NCI-H345 treated with DMSO at 0.1 percent for 48 hours (cell line): ENCODE measurements around the gene ZNF433.
"Not testable (repeated sequence)": the region's sequence is repeated elsewhere in the genome, so short reads cannot be mapped to it uniquely, and the experiment has no call there.

ENCODE experiments used
- DNase-seq: peaks from one replicate; lab custom pipeline; 2025; ENCODE audit not compliant: unreplicated experiment; lab: John Stamatoyannopoulos, UW

The ZNF433 gene

DNA sequence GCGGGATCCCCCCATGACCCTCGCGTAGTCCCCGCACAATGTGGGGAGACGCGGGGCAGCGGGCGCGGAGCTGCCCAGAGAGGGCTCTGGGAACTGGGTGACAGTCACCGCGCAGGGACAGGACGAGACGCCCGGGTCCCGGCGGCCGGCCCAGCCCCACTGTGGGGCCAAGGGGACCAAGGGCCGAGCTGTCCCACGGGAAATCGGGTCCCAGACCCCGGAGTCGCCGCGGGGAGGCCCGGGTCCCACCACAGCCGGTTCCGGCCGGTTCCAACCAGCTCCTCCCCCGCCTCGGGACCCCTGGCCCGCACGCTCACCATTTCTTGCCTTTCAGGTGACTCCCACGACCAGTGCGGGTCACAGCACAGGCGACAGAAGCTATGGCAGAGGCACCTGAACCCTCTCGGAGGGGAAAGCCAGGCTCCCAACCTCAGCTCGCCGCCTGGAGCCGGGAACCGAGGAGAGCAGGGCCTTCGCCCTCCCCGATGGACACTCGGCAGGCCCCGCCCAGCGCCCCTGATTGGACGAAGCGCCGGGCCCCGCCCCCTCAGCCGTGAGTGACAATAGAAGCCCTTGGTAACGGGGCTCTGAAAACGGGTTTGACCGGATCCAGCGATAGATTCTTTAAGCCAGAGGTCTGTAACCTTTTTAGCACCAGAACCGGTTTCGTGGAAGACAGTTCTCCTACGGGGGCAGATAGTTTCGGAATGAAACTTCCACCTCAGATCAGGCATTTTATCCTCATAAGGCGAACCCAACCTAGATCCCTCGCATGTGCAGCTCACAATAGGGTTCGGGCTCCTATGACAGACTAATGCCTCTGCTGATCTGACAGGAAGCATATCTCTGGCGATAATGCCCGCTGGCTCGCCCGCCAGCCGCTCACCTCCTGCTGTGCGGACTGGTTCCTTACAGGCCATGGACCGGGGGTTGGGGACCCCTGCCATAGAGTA, at the start of gene ZNF433:
TSS of gene ZNF433 (minus strand) at position 460 of the 953 bp plus-strand sequence. CDS start at position 320, 140 bp downstream.
- peak; percentile 36 for DNase-seq

DNA sequence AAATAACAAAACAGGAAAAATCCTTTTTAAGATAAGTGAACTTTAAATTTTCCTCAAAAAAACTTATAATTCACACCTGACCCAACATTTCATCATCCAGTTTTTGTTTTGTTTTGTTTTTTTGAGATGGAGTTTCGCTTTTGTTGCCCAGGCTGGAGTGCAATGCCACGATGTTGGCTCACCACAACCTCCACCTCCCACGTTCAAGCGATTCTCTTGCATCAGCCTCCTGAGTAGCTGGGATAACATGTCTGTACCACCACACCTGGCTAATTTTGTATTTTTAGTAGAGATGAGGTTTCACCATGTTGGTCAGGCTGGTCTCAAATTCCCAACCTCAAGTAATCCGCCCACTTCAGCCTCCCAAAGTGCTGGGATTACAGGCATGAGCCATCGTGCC, 47.9 kb upstream of the ZNF433 start:
- DNase-seq, result not testable (repeated sequence)

- DNase-seq, result no peak
Observed at GRCh38 chr19:12077375-12077774, 41.9 kb upstream of the ZNF433 start.

DNA sequence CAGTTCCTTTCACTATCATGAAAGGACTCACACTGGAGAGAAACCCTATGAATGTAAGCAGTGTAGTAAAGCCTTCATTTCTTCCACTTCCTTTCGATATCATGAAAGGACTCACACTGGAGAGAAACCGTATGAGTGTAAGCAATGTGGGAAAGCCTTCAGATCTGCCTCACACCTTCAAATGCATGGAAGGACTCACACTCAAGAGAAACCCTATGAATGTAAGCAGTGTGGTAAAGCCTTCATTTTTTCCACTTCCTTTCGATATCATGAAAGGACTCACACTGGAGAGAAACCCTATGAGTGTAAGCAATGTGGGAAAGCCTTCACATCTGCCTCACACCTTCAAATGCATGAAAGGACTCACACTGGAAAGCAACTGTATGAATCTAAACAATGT, 40.9 kb upstream of the ZNF433 start:
- DNase-seq, result not testable (repeated sequence)

DNA sequence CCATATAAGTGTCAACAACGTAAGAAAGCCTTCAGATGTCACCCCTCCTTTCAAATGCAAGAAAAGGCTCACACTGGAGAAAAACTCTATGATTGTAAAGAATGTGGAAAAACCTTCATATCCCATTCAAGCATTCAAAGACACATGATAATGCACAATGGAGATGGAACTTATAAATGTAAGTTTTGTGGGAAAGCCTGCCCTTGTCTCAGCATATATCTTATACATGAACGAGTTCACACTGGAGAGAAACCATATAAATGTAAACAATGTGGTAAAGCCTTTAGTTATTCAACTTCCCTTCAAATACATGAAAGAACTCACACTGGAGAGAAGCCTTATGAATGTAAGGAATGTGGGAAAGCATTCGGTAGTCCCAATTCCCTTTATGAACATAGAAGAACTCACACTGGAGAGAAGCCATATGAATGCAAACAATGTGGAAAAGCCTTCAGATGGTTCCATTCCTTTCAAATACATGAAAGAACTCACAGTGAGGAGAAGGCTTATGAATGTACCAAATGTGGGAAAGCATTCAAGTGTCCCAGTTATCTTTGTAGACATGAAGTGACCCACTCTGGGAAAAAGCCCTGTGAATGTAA, 40.2 kb upstream of the ZNF433 start:
- DNase-seq, result no peak

DNA sequence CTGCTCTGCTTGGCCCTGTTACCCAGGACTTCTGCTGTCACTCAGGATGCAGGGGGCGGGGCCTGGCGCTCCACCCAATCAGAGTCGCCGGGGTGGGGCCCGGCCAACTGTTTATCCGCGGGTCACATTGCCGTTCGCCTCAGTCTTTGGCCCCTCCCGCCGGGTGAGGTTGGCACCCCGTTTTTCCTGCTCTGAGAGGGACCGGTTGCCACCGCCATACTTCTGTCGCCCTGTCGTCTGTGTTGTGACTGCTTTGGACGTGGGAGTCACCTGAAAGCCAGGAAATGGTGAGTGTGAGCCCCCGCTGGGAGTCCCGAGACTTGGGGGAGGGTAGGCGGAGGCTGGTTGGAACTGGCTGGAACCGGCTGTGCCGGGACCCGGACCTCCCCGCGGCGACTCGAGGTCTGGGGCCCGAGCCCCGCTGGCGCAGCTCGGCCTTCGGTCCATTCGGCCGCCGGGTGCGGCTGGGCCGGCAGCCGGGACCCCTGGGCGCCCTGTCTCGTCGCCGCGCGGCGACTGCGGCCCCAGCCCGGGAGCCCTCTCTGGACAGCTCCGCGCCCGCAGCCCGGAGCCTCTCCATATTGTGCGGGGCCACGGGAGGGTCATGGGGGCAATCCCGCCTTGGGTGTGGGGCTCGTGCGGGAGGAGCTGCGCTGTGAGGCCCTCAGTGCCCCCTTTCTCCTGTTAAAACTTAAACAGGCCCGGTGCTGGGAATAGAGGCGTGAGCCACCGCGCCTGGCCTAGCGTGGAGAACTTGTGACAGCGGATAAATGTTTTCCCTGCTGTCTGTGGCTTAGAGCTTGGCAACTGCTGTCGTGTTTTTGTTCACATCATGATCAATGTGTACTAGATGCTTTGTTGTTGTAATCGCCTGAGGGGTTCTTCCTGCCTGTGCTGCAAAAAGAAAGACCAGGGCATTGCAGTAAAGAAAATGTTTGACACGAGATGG, 29.4 kb upstream of the ZNF433 start, which contains the start of gene ZNF844:
TSS of gene ZNF844 (plus strand) at position 142 of the 949 bp plus-strand sequence. CDS start at position 285, 143 bp downstream.
- DNase-seq, result no peak

- DNase-seq, result no peak
Observed at GRCh38 chr19:12055784-12056183, 20.3 kb upstream of the ZNF433 start.

- DNase-seq, result peak; percentile 48
Observed at GRCh38 chr19:12052497-12053169, 17.2 kb upstream of the ZNF433 start, which contains the start of gene ZNF878. Gene ZNF878, minus strand, starts transcription at chr19:12052961. Its CDS starts 160 bp downstream, at chr19:12052801.

GRCh38 chr19:12052091-12052496, 16.6 kb upstream of the ZNF433 start:
- no peak for DNase-seq

GRCh38 chr19:12047868-12048267, 12.4 kb upstream of the ZNF433 start:
- no peak for DNase-seq

GRCh38 chr19:12043752-12044422, 8.4 kb upstream of the ZNF433 start:
- no peak for DNase-seq

DNA sequence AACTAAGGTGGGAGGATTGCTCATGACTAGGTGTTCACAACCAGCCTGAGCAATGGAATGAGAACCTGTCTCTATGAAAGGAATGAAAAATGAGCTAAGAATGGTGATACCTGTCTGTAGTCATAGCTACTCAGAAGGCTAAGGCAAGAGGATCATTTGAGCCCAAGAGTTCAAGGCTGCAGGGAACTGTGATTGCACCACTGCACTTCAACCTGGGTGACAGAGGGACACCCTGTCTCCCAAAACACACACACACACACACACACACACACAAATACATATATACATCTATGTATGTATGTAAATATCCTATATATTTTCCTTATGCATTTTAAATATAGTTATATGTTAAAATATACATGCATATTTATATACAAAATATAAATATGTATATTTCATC, 7.4 kb upstream of the ZNF433 start:
- DNase-seq, result no peak

- DNase-seq, result no peak
Observed at GRCh38 chr19:12034620-12035019, 859 bp downstream of the ZNF433 start.

DNA sequence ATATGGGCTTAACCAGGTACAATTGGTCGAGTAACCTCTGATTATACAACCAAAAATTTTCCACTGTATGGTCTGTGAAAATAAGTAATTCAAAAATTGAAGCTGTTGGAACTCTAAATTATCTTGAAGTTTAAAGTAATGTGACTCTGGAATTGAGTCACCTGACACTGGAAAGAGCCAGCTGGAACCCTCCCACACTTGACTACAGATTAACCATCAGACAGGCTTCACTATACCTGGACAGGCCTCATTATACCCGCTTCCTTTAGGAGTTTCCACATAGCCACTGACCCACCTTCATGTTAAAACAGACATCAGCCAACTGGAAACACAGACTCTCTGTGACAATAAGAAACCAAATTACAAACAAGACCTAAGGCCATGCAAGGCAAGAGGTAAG, 1.3 kb downstream of the ZNF433 start:
- no peak for DNase-seq

- no peak for DNase-seq
Observed at GRCh38 chr19:12015753-12016116, 19.7 kb downstream of the ZNF433 start.

DNA sequence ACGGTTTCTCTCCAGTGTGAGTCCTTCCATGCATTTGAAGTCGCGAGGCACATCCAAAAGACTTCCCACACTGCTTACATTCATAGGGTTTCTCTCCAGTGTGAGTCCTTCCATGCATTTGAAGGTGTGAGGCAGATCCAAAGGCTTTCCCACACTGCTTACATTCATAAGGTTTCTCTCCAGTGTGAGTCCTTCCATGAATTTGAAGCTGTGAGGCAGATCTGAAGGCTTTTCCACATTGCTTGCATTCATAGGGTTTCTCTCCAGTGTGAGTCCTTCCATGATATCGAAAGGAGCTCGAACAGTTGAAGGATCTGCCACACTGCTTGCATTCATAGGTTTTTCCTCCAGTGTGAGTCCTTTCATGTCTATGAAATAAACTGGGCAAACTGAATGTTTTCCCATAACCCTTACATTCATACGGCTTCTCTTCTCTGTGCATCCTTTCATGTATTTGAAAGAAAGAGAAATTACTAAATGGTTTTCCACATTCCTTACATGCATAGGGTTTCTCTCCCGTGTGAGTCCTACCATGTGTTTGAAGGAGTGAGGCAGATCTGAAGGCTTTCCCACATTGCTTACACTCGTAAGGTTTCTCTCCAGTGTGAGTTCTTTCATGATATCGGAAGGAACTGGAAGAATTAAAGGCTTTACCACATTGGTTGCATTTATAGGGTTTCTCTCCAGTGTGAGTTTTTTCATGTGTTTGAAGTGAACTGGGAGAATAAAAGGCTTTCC, 20.3 kb downstream of the ZNF433 start:
- no peak for DNase-seq

- no peak for DNase-seq
Observed at GRCh38 chr19:12000152-12000981, 35.1 kb downstream of the ZNF433 start.

- DNase-seq, result no peak
Observed at GRCh38 chr19:11995174-11995573, 40.3 kb downstream of the ZNF433 start.
